Activated B cell treated with CpG ODN at 0.5 μM for 24 hours (primary cell): ENCODE measurements around the gene ABHD8. TPM values are rescaled to one million over a fixed set of nuclear protein-coding genes. Genes with fewer than 3 reads are reported as not detected.
A peak's percentile ranks its signal among the peaks of the same experiment; 100 is the strongest.

ENCODE experiments used
- ATAC-seq: fragments of 200-7000 bp; cut with Tn5 transposase; one replicate; pipeline ENCODE4 v1.10.0; 2021; ENCODE audit warnings: low read depth, mild to moderate bottlenecking, moderate library complexity
- CTCF ChIA-PET: fragments of 350-600 bp; sonication (Branson Sonifier 250); formaldehyde crosslinking; loops from one replicate; lab custom pipeline; 2021; ENCODE audit warnings: antibody characterized with exemption; lab: Charles Lee
- POLR2A ChIA-PET: fragments of 350-600 bp; sonication (Branson Sonifier 250); formaldehyde crosslinking; loops from one replicate; lab custom pipeline; 2021; ENCODE audit warnings: antibody characterized with exemption; lab: Charles Lee
- DNase-seq: peaks from one replicate; pipeline ENCODE4 v3.0.0; 2022
- H3K27ac Mint-ChIP-seq: one replicate; pipeline ENCODE4 v1.8.0; 2020; ENCODE audit warnings: mixed read lengths
- H3K27me3 Mint-ChIP-seq: one replicate; pipeline ENCODE4 v1.8.0; 2021; ENCODE audit warnings: mixed read lengths
- H3K36me3 Mint-ChIP-seq: one replicate; pipeline ENCODE4 v1.8.0; 2021; ENCODE audit warnings: low read depth, mixed read lengths
- H3K4me1 Mint-ChIP-seq: one replicate; pipeline ENCODE4 v1.8.0; 2021; ENCODE audit warnings: mixed read lengths
- H3K4me3 Mint-ChIP-seq: one replicate; pipeline ENCODE4 v1.8.0; 2020; ENCODE audit warnings: mild to moderate bottlenecking, mixed read lengths
- H3K9me3 Mint-ChIP-seq: one replicate; pipeline ENCODE4 v1.8.0; 2020; ENCODE audit warnings: mixed read lengths
- CTCF ChIP-seq: fragments of 200-600 bp; IDR thresholded peaks from one replicate; pipeline ENCODE4 v1.8.0; 2022; ENCODE audit warnings: antibody characterized with exemption, mild to moderate bottlenecking
- intact Hi-C: fragments of 100-400 bp; cut with micrococcal nuclease; formaldehyde crosslinking; loops from one replicate; pipeline ENCODE4 v1.15.1; 2024
- total RNA-seq: library from RNA; stranded (reverse); gene quantifications from 2 replicates; pipeline ENCODE4 v1.2.3, GENCODE V29; 2022

ABHD8 gene
- total RNA-seq, 1 donor from 2014 or later: 5.4 TPM

GRCh38 chr19:17294051-17294891, 9.0 kb downstream of the ABHD8 start:
- POLR2A ChIA-PET: interaction anchor here (0.6 to 2.3 kb wide), 2 partner anchors 39 to 92 kb away, joined by 3 to 7 read pairs; no protein-coding TSS in a partner anchor
- Mint-ChIP-seq H3K27ac (no peak overlapping the region), H3K27me3 (no peaks in the 10 kb centered on the region), H3K36me3 (peaks cover 7% of the 10 kb centered on the region), H3K4me1 (peaks cover 10% of the 10 kb centered on the region), H3K9me3 (no peaks in the 10 kb centered on the region), H3K4me3 (no peak overlapping the region)
- DNase-seq (peak; percentile 36), ATAC-seq (peak; percentile 8)
- CTCF ChIA-PET: interaction anchor here (1.6 kb wide), 1 partner anchor 11 kb away, joined by 5 read pairs; the partner anchor contains the start of gene MRPL34
- no peak for TF ChIP-seq CTCF
- intact Hi-C loops: no loop called here

- ChIA-PET CTCF (interaction anchor here (1.5 to 1.9 kb wide), 5 partner anchors 10 to 93 kb away, joined by 3 to 16 read pairs (median 12); partner anchors contain the start of genes ABHD8 and MRPL34), POLR2A (interaction anchor here (0.7 to 2.3 kb wide), 3 partner anchors 16 to 602 kb away, joined by 6 to 7 read pairs (median 6); partner anchors contain the start of gene DDA1)
- ATAC-seq (no peak), DNase-seq (no peak)
- intact Hi-C loops: loop anchor here (2.0 kb wide), 2 partner anchors 53 to 173 kb away; no protein-coding TSS in a partner anchor
- H3K27ac Mint-ChIP-seq: no peak overlapping the region
- H3K27me3 Mint-ChIP-seq: no peaks in the 10 kb centered on the region
- peaks cover 10% of the 10 kb centered on the region for H3K4me1 Mint-ChIP-seq
- no peak for TF ChIP-seq CTCF
- H3K36me3 Mint-ChIP-seq: peaks cover 4% of the 10 kb centered on the region
- no peak overlapping the region for H3K4me3 Mint-ChIP-seq
- H3K9me3 Mint-ChIP-seq: no peaks in the 10 kb centered on the region
Measured at GRCh38 chr19:17293605-17294004, 9.6 kb downstream of the ABHD8 start.

GRCh38 chr19:17292301-17293074, 10.7 kb downstream of the ABHD8 start:
- TF ChIP-seq CTCF: no peak
- Mint-ChIP-seq H3K27me3 (peaks cover 2% of the 10 kb centered on the region), H3K4me3 (peak overlapping the region; percentile 85), H3K4me1 (peaks cover 10% of the 10 kb centered on the region), H3K36me3 (no peaks in the 10 kb centered on the region), H3K9me3 (no peaks in the 10 kb centered on the region), H3K27ac (peak overlapping the region; percentile 53)
- DNase-seq (peak; percentile 90), ATAC-seq (peak; percentile 91)
- ChIA-PET CTCF (interaction anchor here (1.5 to 1.9 kb wide), 4 partner anchors 11 to 94 kb away, joined by 3 to 16 read pairs (median 13); partner anchors contain the start of genes ABHD8 and MRPL34), POLR2A (interaction anchor here (0.5 to 2.3 kb wide), 15 partner anchors 10 to 1900 kb away, joined by 3 to 11 read pairs (median 4); partner anchors contain the start of genes ABHD8, ANKLE1, ANO8 and BABAM1)
- intact Hi-C loops: loop anchor here (1.0 to 2.0 kb wide), 4 partner anchors 13 to 174 kb away; partner anchors contain the start of gene MRPL34

GRCh38 chr19:17289489-17289888, 13.7 kb downstream of the ABHD8 start:
- Mint-ChIP-seq H3K27ac (no peak overlapping the region), H3K4me1 (peaks cover 10% of the 10 kb centered on the region), H3K27me3 (peaks cover 2% of the 10 kb centered on the region), H3K36me3 (no peaks in the 10 kb centered on the region), H3K9me3 (no peaks in the 10 kb centered on the region), H3K4me3 (no peak overlapping the region)
- TF ChIP-seq CTCF: no peak
- ATAC-seq: no peak
- ChIA-PET CTCF (interaction anchor here (0.9 kb wide), 1 partner anchor 10 kb away, joined by 3 read pairs; no protein-coding TSS in a partner anchor), POLR2A (interaction anchor here (0.6 to 2.7 kb wide), 6 partner anchors 8 to 492 kb away, joined by 3 to 5 read pairs (median 4); partner anchors contain the start of genes ABHD8 and DDA1)
- DNase-seq: peak; percentile 40
- intact Hi-C loops: no loop called here
